ENCODE measurements around the gene CFAP221. TPM values are rescaled to one million over a fixed set of nuclear protein-coding genes. Genes with fewer than 3 reads are reported as not detected.

Gene CFAP221
- total RNA-seq, 1 experiment from 2014 or later: not detected

DNA sequence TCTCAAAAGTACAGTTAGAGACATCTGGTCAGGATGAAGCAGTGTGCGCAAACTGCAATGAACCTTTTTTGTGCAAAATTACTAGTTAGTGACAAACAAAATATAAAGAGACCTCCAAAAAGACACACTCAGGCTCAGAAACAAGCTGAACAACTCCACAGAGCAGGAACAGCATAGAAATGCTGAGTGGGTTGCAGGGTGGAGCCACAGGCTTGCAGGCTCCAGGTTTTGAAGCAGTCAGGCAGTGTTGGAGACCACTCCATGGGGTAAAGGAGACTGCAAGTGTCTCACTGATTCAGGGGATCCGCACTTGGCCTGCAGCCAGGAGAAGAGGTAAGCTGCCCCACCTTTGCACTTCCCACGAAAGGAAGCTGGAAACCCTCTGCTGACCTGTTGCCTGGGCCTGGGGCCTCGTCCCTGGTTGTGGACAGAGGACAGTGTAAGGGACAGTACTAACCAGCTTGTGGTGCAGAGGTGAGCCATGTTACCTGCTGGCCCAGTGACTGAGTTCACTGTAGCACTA is 36.4 kb downstream of the CFAP221 start:
- ChIA-PET POLR2A (ENCODE audit: unreplicated experiment) (no interaction called here), CTCF (no interaction called here)
- intact Hi-C loops (cut with micrococcal nuclease; ENCODE audit: unreplicated experiment): no loop called here
- H2AFZ ChIP-seq: no peak overlapping the region
- H4K20me1 ChIP-seq (ENCODE audit: insufficient read depth): no peaks in the 10 kb centered on the region
- TF ChIP-seq, protein P1, sequence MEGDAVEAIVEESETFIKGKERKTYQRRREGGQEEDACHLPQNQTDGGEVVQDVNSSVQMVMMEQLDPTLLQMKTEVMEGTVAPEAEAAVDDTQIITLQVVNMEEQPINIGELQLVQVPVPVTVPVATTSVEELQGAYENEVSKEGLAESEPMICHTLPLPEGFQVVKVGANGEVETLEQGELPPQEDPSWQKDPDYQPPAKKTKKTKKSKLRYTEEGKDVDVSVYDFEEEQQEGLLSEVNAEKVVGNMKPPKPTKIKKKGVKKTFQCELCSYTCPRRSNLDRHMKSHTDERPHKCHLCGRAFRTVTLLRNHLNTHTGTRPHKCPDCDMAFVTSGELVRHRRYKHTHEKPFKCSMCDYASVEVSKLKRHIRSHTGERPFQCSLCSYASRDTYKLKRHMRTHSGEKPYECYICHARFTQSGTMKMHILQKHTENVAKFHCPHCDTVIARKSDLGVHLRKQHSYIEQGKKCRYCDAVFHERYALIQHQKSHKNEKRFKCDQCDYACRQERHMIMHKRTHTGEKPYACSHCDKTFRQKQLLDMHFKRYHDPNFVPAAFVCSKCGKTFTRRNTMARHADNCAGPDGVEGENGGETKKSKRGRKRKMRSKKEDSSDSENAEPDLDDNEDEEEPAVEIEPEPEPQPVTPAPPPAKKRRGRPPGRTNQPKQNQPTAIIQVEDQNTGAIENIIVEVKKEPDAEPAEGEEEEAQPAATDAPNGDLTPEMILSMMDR (conservative IDR thresholded peaks at IDR 0.05): no peak
- TF ChIP-seq EZH2 (IDR thresholded peaks at IDR 0.05; ENCODE audit: low read depth): no peak
- no peak overlapping the region for H3K4me2 ChIP-seq
- no peak for DNase-seq
- no peak overlapping the region for H3K4me3 ChIP-seq
- H3K27me3 ChIP-seq (ENCODE audit: insufficient read depth, low read depth): no peaks in the 10 kb centered on the region
- H3K36me3 ChIP-seq (ENCODE audit: low read depth): no peaks in the 10 kb centered on the region
- H3K79me2 ChIP-seq (ENCODE audit: low read depth): no peaks in the 10 kb centered on the region
- no TSS peak for BruUV-seq (replicated peaks)
- no peak overlapping the region for H3K27ac ChIP-seq
- H3K9me3 ChIP-seq (ENCODE audit: insufficient read depth, low read depth): no peaks in the 10 kb centered on the region
- no peaks in the 10 kb centered on the region for H3K4me1 ChIP-seq (replicated peaks; ENCODE audit: insufficient read depth)
- H3K9me2 ChIP-seq (ENCODE audit: insufficient read depth): no peaks in the 10 kb centered on the region
- no peaks in the 10 kb centered on the region for H3F3A ChIP-seq (ENCODE audit: insufficient read depth, low read depth)

DNA sequence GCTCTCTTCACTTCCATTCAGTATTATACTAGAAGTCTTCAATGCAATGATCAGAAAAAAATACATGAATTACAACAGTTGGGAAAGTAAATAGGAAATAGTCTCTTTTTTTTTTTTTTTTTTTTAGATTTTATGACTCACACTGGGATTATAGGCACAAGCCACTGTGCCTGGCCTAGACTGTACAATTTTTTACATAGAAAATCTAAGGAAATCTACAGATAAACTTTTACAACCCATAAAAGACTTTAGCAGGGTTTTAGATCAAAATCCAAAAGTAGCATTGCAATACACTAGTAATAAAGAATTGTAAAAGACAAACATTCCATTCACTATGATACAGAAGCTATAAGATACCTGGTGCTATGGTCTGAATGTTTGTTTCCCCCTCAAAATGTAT is 39.0 kb downstream of the CFAP221 start:
- intact Hi-C loops (cut with micrococcal nuclease; ENCODE audit: unreplicated experiment): no loop called here

DNA sequence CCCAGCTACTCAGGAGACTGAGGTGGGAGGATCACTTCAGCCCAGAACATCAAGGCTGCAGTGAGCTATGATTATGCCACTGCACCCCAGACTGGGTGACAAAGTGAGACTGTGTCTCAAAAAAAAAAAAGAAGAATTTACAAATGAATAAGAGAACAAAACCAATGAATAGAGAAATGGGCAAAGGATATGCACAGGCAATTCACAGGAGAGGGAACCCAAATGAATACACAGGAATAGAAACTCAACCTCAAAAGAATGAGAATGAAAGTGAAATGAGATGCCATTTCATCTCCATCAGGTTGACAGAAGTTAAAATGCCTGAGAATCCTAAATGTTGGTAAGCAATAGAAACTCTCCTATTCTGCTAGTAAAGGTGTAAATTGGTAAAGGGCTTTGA is 40.2 kb downstream of the CFAP221 start:
- DNase-seq: no peak
- Histone ChIP-seq H3K27me3 (ENCODE audit: insufficient read depth, low read depth) (no peaks in the 10 kb centered on the region), H3K36me3 (ENCODE audit: low read depth) (no peaks in the 10 kb centered on the region), H3K79me2 (ENCODE audit: low read depth) (no peaks in the 10 kb centered on the region), H3K9me3 (ENCODE audit: insufficient read depth, low read depth) (no peaks in the 10 kb centered on the region), H3K27ac (no peak overlapping the region), H3F3A (ENCODE audit: insufficient read depth, low read depth) (no peaks in the 10 kb centered on the region), H3K4me2 (no peak overlapping the region), H4K20me1 (ENCODE audit: insufficient read depth) (no peaks in the 10 kb centered on the region), H2AFZ (no peak overlapping the region), H3K4me3 (no peak overlapping the region), H3K9me2 (ENCODE audit: insufficient read depth) (no peaks in the 10 kb centered on the region), H3K4me1 (replicated peaks; ENCODE audit: insufficient read depth) (no peaks in the 10 kb centered on the region)
- TF ChIP-seq EZH2 (IDR thresholded peaks at IDR 0.05; ENCODE audit: low read depth): no peak
- TF ChIP-seq, protein P1 (conservative IDR thresholded peaks at IDR 0.05): no peak
- ChIA-PET POLR2A (ENCODE audit: unreplicated experiment) (no interaction called here), CTCF (interaction anchor here (0.7 kb wide), 1 partner anchor 348 kb away, joined by 3 read pairs; no protein-coding TSS in a partner anchor)
- intact Hi-C loops (cut with micrococcal nuclease; ENCODE audit: unreplicated experiment): no loop called here
- BruUV-seq (replicated peaks): no TSS peak

More for the DNA sequence above, 39.0 kb downstream of the CFAP221 start:
- Histone ChIP-seq H3F3A (ENCODE audit: insufficient read depth, low read depth) (no peaks in the 10 kb centered on the region), H3K9me3 (ENCODE audit: insufficient read depth, low read depth) (no peaks in the 10 kb centered on the region), H3K4me2 (no peak overlapping the region), H3K4me3 (no peak overlapping the region), H3K36me3 (ENCODE audit: low read depth) (no peaks in the 10 kb centered on the region), H3K79me2 (ENCODE audit: low read depth) (no peaks in the 10 kb centered on the region), H2AFZ (no peak overlapping the region), H3K4me1 (replicated peaks; ENCODE audit: insufficient read depth) (no peaks in the 10 kb centered on the region), H3K9me2 (ENCODE audit: insufficient read depth) (no peaks in the 10 kb centered on the region), H4K20me1 (ENCODE audit: insufficient read depth) (no peaks in the 10 kb centered on the region), H3K27me3 (ENCODE audit: insufficient read depth, low read depth) (no peaks in the 10 kb centered on the region), H3K27ac (no peak overlapping the region)
- TF ChIP-seq, protein P1 (conservative IDR thresholded peaks at IDR 0.05): no peak
- no TSS peak for BruUV-seq (replicated peaks)
- DNase-seq: no peak
- CTCF ChIA-PET: no interaction called here
- POLR2A ChIA-PET (ENCODE audit: unreplicated experiment): no interaction called here

Measured in PC-9 (cell line).